Ectodermal cell (in vitro differentiated cells): ENCODE data around the gene CACNG4.

ENCODE experiments used
- H3K27ac ChIP-seq: 2 replicates; pipeline ENCODE4 v1.7.0; 2013; ENCODE audit warnings: mild to moderate bottlenecking, low read depth, low read length; ENCODE audit not compliant: insufficient read depth, poor library complexity, severe bottlenecking
- H3K27me3 ChIP-seq: 2 replicates; pipeline ENCODE4 v1.7.0; 2013; ENCODE audit warnings: mild to moderate bottlenecking, low read length; ENCODE audit not compliant: insufficient read depth, control insufficient read depth, poor library complexity, severe bottlenecking
- H3K36me3 ChIP-seq: one replicate; pipeline ENCODE4 v1.7.0; 2013; ENCODE audit warnings: low read length; ENCODE audit not compliant: control insufficient read depth, insufficient read depth
- H3K4me1 ChIP-seq: one replicate; pipeline ENCODE4 v1.7.0; 2013; ENCODE audit warnings: low read length; ENCODE audit not compliant: control insufficient read depth, insufficient read depth
- H3K4me3 ChIP-seq: 2 replicates; pipeline ENCODE4 v1.7.0; 2013; ENCODE audit warnings: low read depth, low read length, control low read depth; ENCODE audit not compliant: insufficient read depth
- H3K9me3 ChIP-seq: 2 replicates; pipeline ENCODE4 v1.7.0; 2013; ENCODE audit warnings: mild to moderate bottlenecking, low read length, moderate library complexity; ENCODE audit not compliant: control insufficient read depth
- WGBS, 2 experiments: methylation state at CpG; one replicate each; pipeline ENCODE4 v1.1.7; 2013; ENCODE audit warnings: missing lambda C conversion rate in 2 of 2; 5-methylcytosine and 5-hydroxymethylcytosine counted together

Gene CACNG4

DNA sequence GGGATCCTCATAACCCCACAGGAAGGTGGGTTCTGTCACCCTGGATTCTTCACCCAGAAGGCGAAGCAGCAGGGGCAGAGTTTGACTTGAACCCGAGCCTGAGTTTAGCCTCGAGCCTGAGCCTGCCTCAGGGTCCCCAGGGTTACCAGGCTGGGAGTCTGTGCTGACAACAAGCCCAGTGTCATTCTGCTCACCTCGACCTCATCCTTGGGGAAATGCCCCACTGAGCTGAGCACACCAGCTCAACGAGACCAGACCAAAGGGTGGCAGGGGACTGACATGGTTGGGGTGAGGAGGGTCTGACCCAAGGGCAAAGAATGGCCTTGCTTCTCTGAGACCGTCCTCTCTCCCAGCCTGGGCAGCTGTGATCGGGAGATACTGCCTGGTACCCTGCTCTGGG, 20.2 kb downstream of the CACNG4 start:
- Histone ChIP-seq H3K27me3 (no peaks in the 10 kb centered on the region), H3K4me1 (peaks cover 4% of the 10 kb centered on the region), H3K4me3 (no peak overlapping the region), H3K27ac (no peak overlapping the region), H3K36me3 (no peaks in the 10 kb centered on the region), H3K9me3 (no peaks in the 10 kb centered on the region)
- WGBS, 2 experiments: 87 to 92% methylated on average over 7 of the region's 7 CpGs

DNA sequence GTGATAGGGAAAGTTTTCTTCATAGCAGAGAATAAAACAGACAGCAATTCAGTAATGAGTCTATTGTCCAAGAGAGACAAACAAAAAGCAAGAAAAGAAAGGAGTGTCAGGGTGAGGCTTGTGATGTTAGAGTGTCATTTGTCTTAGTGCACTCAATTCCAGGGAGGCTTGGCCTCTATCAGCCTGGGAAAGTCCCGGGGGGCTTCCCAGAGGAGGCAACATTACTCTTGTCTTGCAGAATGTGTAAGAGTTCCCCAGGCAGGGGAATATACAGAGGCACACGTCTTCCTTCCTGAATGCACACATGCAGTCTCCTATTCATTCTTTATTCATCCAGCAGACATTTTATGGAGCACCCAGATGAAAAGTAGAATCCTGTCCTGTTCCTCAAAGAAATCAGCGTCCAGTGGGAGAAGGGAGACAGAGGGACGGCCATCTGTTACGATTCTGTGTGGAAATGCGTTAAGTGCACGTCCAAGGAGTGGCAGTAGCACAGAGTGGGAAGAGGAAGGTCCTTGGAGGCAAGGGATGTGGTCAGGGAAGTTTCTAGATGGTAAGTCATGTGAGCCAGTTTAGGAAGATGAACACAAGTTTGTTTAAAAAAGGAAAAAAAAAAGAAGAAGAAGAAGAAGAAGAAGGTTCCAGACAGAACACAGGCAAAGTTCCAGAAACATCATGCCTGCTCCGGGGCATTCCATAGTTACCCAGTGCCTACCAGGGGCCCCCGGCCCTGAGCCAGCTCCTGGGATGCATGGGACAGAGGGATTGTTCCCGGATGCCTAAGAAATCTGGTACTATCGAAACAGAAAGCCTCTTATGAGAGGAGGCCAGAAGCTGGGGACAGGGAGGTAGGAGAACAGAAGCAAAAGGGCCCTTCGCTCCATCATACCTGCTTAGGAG, 21.1 kb downstream of the CACNG4 start:
- no peaks in the 10 kb centered on the region for H3K27me3 ChIP-seq
- H3K4me3 ChIP-seq: no peak overlapping the region
- H3K9me3 ChIP-seq: no peaks in the 10 kb centered on the region
- no peaks in the 10 kb centered on the region for H3K36me3 ChIP-seq
- 88 to 91% methylated on average over 12 of the region's 12 CpGs for WGBS, 2 experiments
- peaks cover 4% of the 10 kb centered on the region for H3K4me1 ChIP-seq
- no peak overlapping the region for H3K27ac ChIP-seq

DNA sequence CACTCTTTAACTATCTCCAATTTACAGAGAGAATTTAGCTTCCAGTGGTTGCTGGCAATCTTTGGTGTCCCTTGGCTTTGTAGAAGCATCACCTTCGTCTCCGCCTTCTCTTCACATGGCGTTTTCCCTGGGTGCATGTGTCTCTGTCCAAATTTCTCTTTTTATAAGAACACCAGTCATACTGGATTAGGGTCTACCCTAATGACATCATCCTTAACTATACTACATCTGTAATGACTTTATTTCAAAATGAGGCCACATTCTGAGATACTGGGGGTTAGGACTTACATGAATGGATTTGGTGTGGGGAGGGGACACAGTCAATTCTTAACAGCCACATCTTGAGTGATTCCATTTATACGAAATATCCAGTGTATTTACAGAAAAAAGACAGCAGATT, 22.2 kb downstream of the CACNG4 start:
- Histone ChIP-seq H3K9me3 (no peaks in the 10 kb centered on the region), H3K4me1 (peaks cover 4% of the 10 kb centered on the region), H3K27ac (no peak overlapping the region), H3K36me3 (no peaks in the 10 kb centered on the region), H3K27me3 (no peaks in the 10 kb centered on the region), H3K4me3 (no peak overlapping the region)
- WGBS, 2 experiments: 93 to 95% methylated on average over 4 of the region's 4 CpGs

DNA sequence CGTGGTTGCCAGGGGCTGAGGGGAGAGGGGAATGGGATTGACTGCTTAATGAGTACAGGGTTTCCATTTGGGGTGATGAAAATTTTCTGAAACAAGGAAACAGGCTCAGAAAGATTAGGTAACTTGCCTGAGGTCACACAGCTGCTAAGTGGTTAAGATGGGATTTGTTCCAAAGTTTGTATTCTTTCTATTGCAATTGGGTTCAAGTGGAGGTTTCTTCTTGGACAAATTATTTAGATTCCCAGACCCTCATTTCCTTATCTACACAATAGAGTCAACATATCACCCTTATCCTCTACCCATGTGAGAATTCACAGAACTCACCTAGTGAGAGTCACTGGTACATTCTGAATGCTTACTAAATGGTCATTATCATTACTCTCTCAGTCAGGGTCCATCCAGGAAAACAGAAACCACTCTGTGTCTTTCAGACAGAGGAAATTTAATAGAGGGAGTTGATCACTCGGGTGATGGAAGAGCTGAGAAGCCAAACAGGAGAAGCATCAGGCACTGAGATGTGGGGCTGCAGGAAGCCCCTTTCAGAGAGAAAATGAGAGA, 22.6 kb downstream of the CACNG4 start:
- Histone ChIP-seq H3K27me3 (no peaks in the 10 kb centered on the region), H3K36me3 (no peaks in the 10 kb centered on the region), H3K4me1 (peaks cover 4% of the 10 kb centered on the region), H3K4me3 (no peak overlapping the region), H3K9me3 (no peaks in the 10 kb centered on the region), H3K27ac (no peak overlapping the region)
- WGBS, 2 experiments: 81 to 83% methylated on average over 2 of the region's 2 CpGs

DNA sequence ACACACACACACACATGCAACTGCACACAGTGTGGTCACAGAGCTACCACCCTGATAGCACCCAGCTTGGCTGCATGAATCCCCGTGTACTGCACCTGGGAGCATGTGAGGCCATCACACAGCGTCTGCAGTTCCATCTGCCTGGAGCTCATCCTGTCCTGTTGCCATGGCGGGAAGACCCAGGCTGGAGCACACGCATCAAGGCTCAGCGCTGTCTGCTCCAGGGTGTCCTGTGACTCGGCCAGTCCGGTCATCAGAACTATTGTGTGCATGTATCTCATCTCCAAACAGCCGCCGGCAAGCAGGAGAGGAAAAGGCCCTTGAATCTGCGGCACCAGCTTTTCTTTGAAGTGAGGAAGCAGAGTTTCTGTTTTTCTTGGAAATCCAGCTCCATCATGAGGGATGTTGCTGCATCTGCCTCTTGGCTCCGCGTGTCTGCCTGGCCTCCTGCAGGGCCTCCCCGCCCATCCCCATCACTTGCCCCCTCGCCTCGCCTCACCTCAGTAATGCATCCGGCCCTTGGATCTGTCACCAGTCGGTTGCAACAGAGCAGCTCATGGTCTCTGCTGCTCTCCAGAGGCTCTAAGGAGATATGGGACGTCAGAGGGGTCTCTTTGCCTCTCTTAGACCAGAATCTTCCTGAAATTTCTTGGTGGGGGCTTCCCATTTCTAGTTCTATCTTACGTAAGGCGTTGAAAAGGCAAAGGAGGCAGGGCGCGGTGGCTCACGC, 23.7 kb downstream of the CACNG4 start:
- Histone ChIP-seq H3K9me3 (no peaks in the 10 kb centered on the region), H3K27ac (no peak overlapping the region), H3K4me3 (no peak overlapping the region), H3K36me3 (no peaks in the 10 kb centered on the region), H3K27me3 (no peaks in the 10 kb centered on the region), H3K4me1 (peaks cover 4% of the 10 kb centered on the region)
- WGBS, 2 experiments: 82% methylated on average over 23 of the region's 23 CpGs

DNA sequence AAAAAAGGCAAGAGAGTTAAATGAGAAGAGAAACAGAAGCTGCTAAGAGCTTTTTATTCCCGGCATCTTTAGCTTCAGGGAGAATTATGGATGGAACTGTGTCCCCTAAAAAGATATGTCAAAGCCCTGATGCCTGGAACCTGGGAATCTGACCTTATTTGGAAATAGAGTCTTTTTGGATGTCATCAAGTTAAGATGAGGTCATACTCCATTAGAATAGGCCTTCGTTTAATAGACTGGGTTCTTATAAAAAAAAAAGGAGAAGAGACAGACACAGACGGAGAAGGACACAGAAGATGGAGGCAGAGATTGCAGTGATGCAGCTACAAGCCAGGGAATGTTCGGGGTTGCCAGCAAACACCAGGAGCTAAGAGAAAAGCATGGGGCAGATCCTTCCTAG, 24.6 kb downstream of the CACNG4 start:
- Histone ChIP-seq H3K4me3 (no peak overlapping the region), H3K27me3 (no peaks in the 10 kb centered on the region), H3K27ac (no peak overlapping the region), H3K4me1 (peaks cover 4% of the 10 kb centered on the region), H3K9me3 (no peaks in the 10 kb centered on the region), H3K36me3 (no peaks in the 10 kb centered on the region)
- WGBS, 2 experiments: 92 to 94% methylated on average over 4 of the region's 4 CpGs

DNA sequence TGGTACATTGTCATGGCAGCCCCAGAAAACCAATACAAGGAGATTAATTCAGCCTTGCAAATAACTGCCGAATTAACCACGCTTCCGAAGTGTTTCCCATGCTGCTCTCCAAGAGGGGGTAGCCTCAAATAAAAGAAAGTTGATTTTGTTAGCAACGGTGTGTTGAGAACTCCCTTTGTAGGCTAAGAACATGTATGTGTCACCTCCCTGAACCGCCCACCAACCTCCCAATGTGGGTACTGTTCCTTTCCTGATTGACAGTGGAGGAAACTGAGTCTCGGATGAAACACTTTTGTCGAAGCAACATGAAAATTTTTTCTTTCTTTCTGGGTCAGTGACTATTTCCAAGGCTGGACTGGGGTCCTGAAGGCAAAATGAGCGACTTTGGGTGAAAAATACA, 25.1 kb downstream of the CACNG4 start:
- Histone ChIP-seq H3K36me3 (no peaks in the 10 kb centered on the region), H3K9me3 (no peaks in the 10 kb centered on the region), H3K4me3 (no peak overlapping the region), H3K27ac (no peak overlapping the region), H3K27me3 (no peaks in the 10 kb centered on the region), H3K4me1 (peaks cover 4% of the 10 kb centered on the region)
- 90 to 93% methylated on average over 8 of the region's 8 CpGs for WGBS, 2 experiments

DNA sequence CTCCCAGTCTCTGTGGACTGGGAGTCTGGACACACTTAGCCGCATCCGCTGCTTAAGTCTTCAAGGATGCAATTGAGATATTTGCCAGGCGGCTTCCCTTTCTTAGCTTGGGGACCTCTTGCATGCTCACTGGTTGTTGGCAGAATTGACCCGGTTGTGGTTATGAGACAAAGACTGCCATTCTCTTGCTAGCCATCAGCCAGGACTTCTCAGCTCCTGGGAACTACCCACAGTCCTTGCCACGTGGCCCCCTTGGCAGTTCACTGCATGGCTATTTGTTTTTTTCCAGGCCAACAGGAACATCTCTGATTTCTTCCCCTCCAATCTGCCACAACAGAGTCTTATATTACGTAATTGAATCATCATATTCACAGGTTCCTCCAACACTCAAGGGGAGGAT, 25.5 kb downstream of the CACNG4 start:
- Histone ChIP-seq H3K27me3 (no peaks in the 10 kb centered on the region), H3K36me3 (no peaks in the 10 kb centered on the region), H3K4me1 (peaks cover 4% of the 10 kb centered on the region), H3K9me3 (no peaks in the 10 kb centered on the region), H3K4me3 (no peak overlapping the region), H3K27ac (no peak overlapping the region)
- WGBS, 2 experiments: 93 to 94% methylated on average over 6 of the region's 6 CpGs

DNA sequence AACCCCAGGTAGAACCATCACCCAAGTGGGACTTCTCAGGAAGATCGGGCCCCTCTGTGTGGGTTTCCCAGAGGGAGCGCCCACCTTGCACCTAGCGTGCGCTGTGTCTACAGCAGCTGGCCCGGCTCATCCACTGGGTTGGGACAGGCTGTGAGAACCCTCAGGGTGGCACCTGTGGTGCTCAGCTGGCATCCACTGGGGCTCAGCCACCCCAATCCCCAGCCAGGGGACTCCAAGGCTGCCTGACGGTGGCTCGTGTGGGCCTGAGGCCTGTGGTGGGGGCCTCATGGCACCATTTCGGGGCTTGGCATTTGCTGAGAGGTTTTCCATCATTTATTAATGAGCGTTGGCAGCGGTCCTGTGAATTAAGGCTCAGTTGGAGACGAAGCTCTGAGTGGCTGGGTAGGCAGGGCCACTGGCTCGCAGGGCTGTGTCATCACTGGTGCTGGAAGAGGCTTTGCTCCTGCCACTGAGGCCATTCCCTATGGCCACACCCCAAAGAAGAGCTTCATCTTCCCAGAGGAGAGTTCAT, 28.5 kb downstream of the CACNG4 start:
- Histone ChIP-seq H3K27ac (no peak overlapping the region), H3K36me3 (no peaks in the 10 kb centered on the region), H3K4me1 (peaks cover 4% of the 10 kb centered on the region), H3K4me3 (no peak overlapping the region), H3K9me3 (no peaks in the 10 kb centered on the region), H3K27me3 (no peaks in the 10 kb centered on the region)
- 95 to 96% methylated on average over 12 of the region's 12 CpGs for WGBS, 2 experiments

DNA sequence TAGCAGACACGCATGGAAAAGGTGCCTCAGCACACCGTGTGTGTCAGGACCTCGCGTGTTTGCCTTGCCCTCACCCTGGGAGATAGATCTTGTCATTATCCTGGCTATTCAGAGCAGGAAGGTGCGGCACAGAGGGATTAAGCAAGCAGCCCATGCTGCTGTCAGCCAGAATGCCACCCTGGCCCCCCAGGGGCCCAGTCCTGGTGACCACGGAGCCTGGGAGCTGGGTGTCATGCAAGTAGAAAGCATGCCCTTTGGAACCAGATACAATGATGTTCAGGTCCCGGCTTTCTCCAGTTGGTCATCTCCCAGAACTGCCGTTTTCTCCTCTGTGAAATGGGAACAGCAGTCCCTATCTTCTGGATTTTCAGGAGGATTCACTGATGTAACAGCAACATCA, 29.9 kb downstream of the CACNG4 start:
- no peak overlapping the region for H3K27ac ChIP-seq
- 90 to 93% methylated on average over 8 of the region's 8 CpGs for WGBS, 2 experiments

More for the DNA sequence above, 29.9 kb downstream of the CACNG4 start:
- Histone ChIP-seq H3K9me3 (no peaks in the 10 kb centered on the region), H3K4me3 (no peak overlapping the region), H3K36me3 (no peaks in the 10 kb centered on the region), H3K27me3 (no peaks in the 10 kb centered on the region), H3K4me1 (peaks cover 2% of the 10 kb centered on the region)
